ENCODE measurements around the gene CTSD. TPM values are rescaled to one million over a fixed set of nuclear protein-coding genes. Genes with fewer than 3 reads are reported as not detected.

CTSD gene
- total RNA-seq, 1 experiment from 2014 or later, result 127 TPM

- ChIA-PET CTCF (no interaction called here), POLR2A (no interaction called here), RAD21 (ENCODE audit: low non-redundant PET in 1 of 2, low total read pairs in 2 of 2, uncharacterized antibody in 2 of 2, unreplicated experiment in 2 of 2) (no interaction called here)
- DNase-seq (ENCODE audit: low read depth, low spot score), result no peak
- H4K20me1 ChIP-seq (ENCODE audit: insufficient read depth), result no peaks in the 10 kb centered on the region
- intact Hi-C loops (cut with micrococcal nuclease), result no loop called here
- no peaks in the 10 kb centered on the region for H3K4me1 ChIP-seq (ENCODE audit: control insufficient read depth in 1 of 2, insufficient read depth in 2 of 2, low read length in 2 of 2)
- no peaks in the 10 kb centered on the region for H3K79me2 ChIP-seq (ENCODE audit: insufficient read depth, low read length)
- H2AFZ ChIP-seq (ENCODE audit: low read depth, low read length, poor library complexity, severe bottlenecking), result no peak overlapping the region
- no peak for ATAC-seq
- no peak overlapping the region for H3K4me2 ChIP-seq (ENCODE audit: low read length)
- TF ChIP-seq POLR2A (IDR thresholded peaks at IDR 0.05; ENCODE audit: borderline replicate concordance, extremely low read depth, insufficient read depth, insufficient read length) (no peak), EZH2 (IDR thresholded peaks at IDR 0.05) (no peak), ATF3 (IDR thresholded peaks at IDR 0.05) (no peak), SRF (IDR thresholded peaks at IDR 0.05; ENCODE audit: low read depth) (no peak), RAD21 (IDR thresholded peaks at IDR 0.05; ENCODE audit: low read depth) (no peak)
- BruUV-seq (replicated peaks), result no TSS peak
- no peak overlapping the region for H3K9ac ChIP-seq (ENCODE audit: low read length)
- H3K27me3 ChIP-seq (ENCODE audit: insufficient read depth, low read length), result peaks cover 12% of the 10 kb centered on the region; the same call in 1 of the 2 replicates
- no peaks in the 10 kb centered on the region for H3K9me2 ChIP-seq (ENCODE audit: insufficient read depth)
- H3K4me3 ChIP-seq (replicated peaks in 1 of 2; ENCODE audit: low read depth in 1 of 2, low read length in 2 of 2), result no peak overlapping the region
- peaks cover 12 to 14% of the 10 kb centered on the region in 2 experiments; a peak in 3 of 4 replicates for H3K9me3 ChIP-seq (ENCODE audit: control insufficient read depth in 1 of 2, insufficient read depth in 1 of 2, low read depth in 1 of 2, low read length in 2 of 2)
- H3K36me3 ChIP-seq (ENCODE audit: control insufficient read depth in 1 of 2, insufficient read depth in 2 of 2, low read length in 2 of 2), result no peaks in the 10 kb centered on the region
- no peak overlapping the region for H3K27ac ChIP-seq (ENCODE audit: low read depth, low read length)
Observed at GRCh38 chr11:1739576-1739975, 24.2 kb downstream of the CTSD start.

- no peak overlapping the region for H3K9ac ChIP-seq (ENCODE audit: low read length)
- no peaks in the 10 kb centered on the region for H3K36me3 ChIP-seq (ENCODE audit: control insufficient read depth in 1 of 2, insufficient read depth in 2 of 2, low read length in 2 of 2)
- CTCF ChIA-PET, result no interaction called here
- TF ChIP-seq REST (IDR thresholded peaks at IDR 0.05; ENCODE audit: low read depth) (no peak), YY1 (IDR thresholded peaks at IDR 0.05; ENCODE audit: extremely low read depth, insufficient replicate concordance, low read depth, low read length) (no peak), MAX (IDR thresholded peaks at IDR 0.05) (no peak), SRF (IDR thresholded peaks at IDR 0.05; ENCODE audit: low read depth) (no peak), POLR2A (IDR thresholded peaks at IDR 0.05; ENCODE audit: borderline replicate concordance, extremely low read depth, insufficient read depth, insufficient read length) (no peak), SIN3A (IDR thresholded peaks at IDR 0.05; ENCODE audit: low read depth) (no peak), EZH2phosphoT487 (IDR thresholded peaks at IDR 0.05; ENCODE audit: borderline replicate concordance) (no peak), EZH2 (IDR thresholded peaks at IDR 0.05) (no peak), ZFX (IDR thresholded peaks at IDR 0.05) (no peak), ZBTB33 (IDR thresholded peaks at IDR 0.05; ENCODE audit: extremely low read depth, insufficient replicate concordance, low read length) (no peak)
- BruUV-seq (replicated peaks), result no TSS peak
- RAD21 ChIA-PET (ENCODE audit: low non-redundant PET in 1 of 2, low total read pairs in 2 of 2, uncharacterized antibody in 2 of 2, unreplicated experiment in 2 of 2), result no interaction called here
- no peak overlapping the region for H3K4me2 ChIP-seq (ENCODE audit: low read length)
- intact Hi-C loops (cut with micrococcal nuclease), result no loop called here
- no peaks in the 10 kb centered on the region for H3K9me2 ChIP-seq (ENCODE audit: insufficient read depth)
- peaks cover 12 to 14% of the 10 kb centered on the region in 2 experiments; a peak in 3 of 4 replicates for H3K9me3 ChIP-seq (ENCODE audit: control insufficient read depth in 1 of 2, insufficient read depth in 1 of 2, low read depth in 1 of 2, low read length in 2 of 2)
- POLR2A ChIA-PET, result no interaction called here
- no peak overlapping the region for H2AFZ ChIP-seq (ENCODE audit: low read depth, low read length, poor library complexity, severe bottlenecking)
- ATAC-seq (no peak), DNase-seq (ENCODE audit: low read depth, low spot score) (no peak)
- H3K27me3 ChIP-seq (ENCODE audit: insufficient read depth, low read length), result peaks cover 19% of the 10 kb centered on the region; the same call in 1 of the 2 replicates
- no peak overlapping the region for H3K4me3 ChIP-seq (replicated peaks in 1 of 2; ENCODE audit: low read depth in 1 of 2, low read length in 2 of 2)
- H3K79me2 ChIP-seq (ENCODE audit: insufficient read depth, low read length), result no peaks in the 10 kb centered on the region
- H3K27ac ChIP-seq (ENCODE audit: low read depth, low read length), result no peak overlapping the region
- no peaks in the 10 kb centered on the region for H4K20me1 ChIP-seq (ENCODE audit: insufficient read depth)
- H3K4me1 ChIP-seq (ENCODE audit: control insufficient read depth in 1 of 2, insufficient read depth in 2 of 2, low read length in 2 of 2), result no peaks in the 10 kb centered on the region
Observed at GRCh38 chr11:1738380-1738779, 25.3 kb downstream of the CTSD start.

Measured in HCT116 (cell line).